ENCODE measurements around the gene KRT15.

Gene KRT15

DNA sequence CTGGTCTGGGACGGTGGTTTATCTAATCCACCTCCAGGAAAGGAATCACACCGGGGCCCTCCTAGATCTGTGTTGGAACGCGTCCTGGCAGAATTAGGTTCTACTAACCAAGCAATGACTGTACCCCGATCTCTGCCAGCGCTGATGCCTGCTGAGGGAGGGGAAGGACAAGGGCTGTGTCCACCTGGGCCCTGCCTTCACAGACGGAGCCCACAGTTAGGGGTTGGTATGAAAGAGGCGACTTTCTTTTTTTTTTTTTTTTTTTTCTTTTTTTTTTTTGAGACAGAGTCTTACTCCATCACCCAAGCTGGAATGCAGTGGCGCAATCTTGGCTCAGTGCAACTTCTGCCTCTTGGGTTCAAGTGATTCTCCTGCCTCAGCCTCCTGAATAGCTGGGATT is 19.3 kb upstream of the KRT15 start:
- H3K4me1 Mint-ChIP-seq = peaks cover 25% of the 10 kb centered on the region
- H3K9me3 Mint-ChIP-seq = no peaks in the 10 kb centered on the region
- peaks cover 25% of the 10 kb centered on the region for H3K27me3 Mint-ChIP-seq (ENCODE audit: low read depth)
- no peak for TF ChIP-seq CTCF (IDR thresholded peaks at IDR 0.05; ENCODE audit: unreplicated experiment in 3 of 3)
- no peak overlapping the region for H3K4me3 Mint-ChIP-seq
- no peaks in the 10 kb centered on the region for H3K36me3 Mint-ChIP-seq (ENCODE audit: low read depth)
- peak overlapping the region; percentile 58 to 72 (median 68) for H3K27ac Mint-ChIP-seq

DNA sequence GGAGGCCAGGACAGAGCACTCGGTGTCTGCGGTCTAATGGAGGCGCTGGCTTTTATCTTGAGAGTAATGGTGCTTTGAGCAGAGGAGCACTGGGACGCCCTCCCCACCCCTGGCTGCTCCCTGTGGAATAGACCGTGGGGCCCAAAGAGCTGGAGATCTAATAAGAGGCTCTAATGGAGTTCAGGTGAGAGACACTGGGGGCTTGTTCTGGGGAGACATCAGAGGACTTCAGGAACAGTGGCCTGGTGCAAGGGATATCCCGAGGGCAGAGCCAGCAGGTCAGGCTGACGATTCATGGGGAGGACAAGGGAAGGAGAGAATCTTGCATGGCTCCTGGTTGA is 18.9 kb upstream of the KRT15 start:
- Mint-ChIP-seq H3K4me3 (no peak overlapping the region), H3K4me1 (peaks cover 25% of the 10 kb centered on the region), H3K9me3 (no peaks in the 10 kb centered on the region), H3K27me3 (ENCODE audit: low read depth) (peaks cover 29% of the 10 kb centered on the region), H3K36me3 (ENCODE audit: low read depth) (no peaks in the 10 kb centered on the region), H3K27ac (peak overlapping the region; percentile 58 to 72 (median 68))
- TF ChIP-seq CTCF (IDR thresholded peaks at IDR 0.05; ENCODE audit: unreplicated experiment in 3 of 3) = no peak

DNA sequence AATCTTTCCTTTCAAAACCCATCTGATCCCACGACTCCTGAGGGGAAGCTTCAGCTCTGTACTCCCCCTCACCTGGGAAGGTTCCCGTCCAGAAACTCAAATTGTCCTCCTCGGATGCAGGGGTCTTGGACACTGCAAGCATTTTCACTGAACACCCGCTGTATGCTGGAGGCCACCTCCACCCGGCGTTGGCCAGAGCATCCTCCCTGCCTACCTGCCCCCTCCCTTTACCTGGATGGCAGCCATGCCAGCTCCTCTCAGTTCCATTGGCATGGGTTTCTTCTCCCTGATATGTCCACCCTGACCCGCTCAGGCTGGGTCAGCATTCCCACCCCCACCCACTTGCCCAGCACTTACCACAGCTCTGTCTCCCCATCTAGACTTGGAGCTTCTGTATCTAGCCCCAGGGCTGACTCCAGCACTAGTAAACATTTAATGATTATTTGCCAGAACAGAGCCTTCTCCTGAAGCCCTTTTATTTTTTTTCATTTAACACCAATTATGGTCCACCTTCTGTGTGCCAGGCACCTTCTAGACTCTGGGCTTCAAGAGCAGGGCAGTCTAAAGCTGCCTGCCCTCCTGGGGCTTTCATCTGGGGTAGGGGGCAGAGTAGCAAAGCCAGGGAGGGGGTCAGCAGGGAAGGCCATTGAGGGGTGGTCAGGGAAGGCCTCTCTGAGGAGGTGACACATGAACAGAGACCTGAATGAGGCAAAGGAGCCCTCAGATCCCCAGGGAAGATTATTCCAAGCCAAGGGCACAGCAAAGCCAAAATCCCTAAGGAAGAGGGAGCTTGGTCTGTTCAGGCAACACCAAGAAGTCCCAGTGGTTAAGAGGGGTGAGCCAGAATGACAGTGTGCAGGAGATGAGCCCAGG is 18.3 kb upstream of the KRT15 start:
- H3K36me3 Mint-ChIP-seq (ENCODE audit: low read depth) = no peaks in the 10 kb centered on the region
- peaks cover 25% of the 10 kb centered on the region for H3K4me1 Mint-ChIP-seq
- no peaks in the 10 kb centered on the region for H3K9me3 Mint-ChIP-seq
- TF ChIP-seq CTCF (IDR thresholded peaks at IDR 0.05; ENCODE audit: unreplicated experiment in 3 of 3) = no peak
- H3K4me3 Mint-ChIP-seq = no peak overlapping the region
- peak overlapping the region; percentile 16 to 72 (median 68) for H3K27ac Mint-ChIP-seq
- peaks cover 35% of the 10 kb centered on the region for H3K27me3 Mint-ChIP-seq (ENCODE audit: low read depth)

GRCh38 chr17:41535764-41536481 is 17.2 kb upstream of the KRT15 start:
- Mint-ChIP-seq H3K9me3 (no peaks in the 10 kb centered on the region), H3K4me1 (peaks cover 25% of the 10 kb centered on the region), H3K27me3 (ENCODE audit: low read depth) (peaks cover 39% of the 10 kb centered on the region), H3K27ac (peak overlapping the region in 2 of 3 experiments; percentile 24 to 50), H3K4me3 (no peak overlapping the region), H3K36me3 (ENCODE audit: low read depth) (no peaks in the 10 kb centered on the region)
- no peak for TF ChIP-seq CTCF (IDR thresholded peaks at IDR 0.05; ENCODE audit: unreplicated experiment in 3 of 3)

GRCh38 chr17:41534899-41535546 is 16.3 kb upstream of the KRT15 start:
- peaks cover 23% of the 10 kb centered on the region for H3K4me1 Mint-ChIP-seq
- H3K4me3 Mint-ChIP-seq = no peak overlapping the region
- no peak for TF ChIP-seq CTCF (IDR thresholded peaks at IDR 0.05; ENCODE audit: unreplicated experiment in 3 of 3)
- H3K9me3 Mint-ChIP-seq = no peaks in the 10 kb centered on the region
- H3K27me3 Mint-ChIP-seq (ENCODE audit: low read depth) = peaks cover 48% of the 10 kb centered on the region
- H3K27ac Mint-ChIP-seq = peak overlapping the region in 2 of 3 experiments; percentile 24 to 50
- H3K36me3 Mint-ChIP-seq (ENCODE audit: low read depth) = no peaks in the 10 kb centered on the region
